GM18517 (cell line): Measurements from ENCODE around the gene CRACR2A.

Source experiments
- ATAC-seq: cut with Tn5 transposase; IDR thresholded peaks from one replicate; pipeline ENCODE4 v1.9.1; 2021; ENCODE audit warnings: mild to moderate bottlenecking, moderate library complexity; ENCODE audit not compliant: unreplicated experiment

The CRACR2A gene

GRCh38 chr12:3622822-3623690, 129.9 kb downstream of the CRACR2A start:
- ATAC-seq, result no peak

GRCh38 chr12:3622021-3622821, 130.7 kb downstream of the CRACR2A start:
- no peak for ATAC-seq

- ATAC-seq, result no peak
These were observed 132.1 kb downstream of the CRACR2A start for GRCh38 chr12:3620856-3621255.

- ATAC-seq, result no peak
These were observed 135.3 kb downstream of the CRACR2A start for GRCh38 chr12:3617565-3617964.

- no peak for ATAC-seq
These were observed 137.0 kb downstream of the CRACR2A start for GRCh38 chr12:3615862-3616261.

GRCh38 chr12:3614806-3615466, 138.0 kb downstream of the CRACR2A start:
- ATAC-seq, result no peak

- no peak for ATAC-seq
These were observed 139.1 kb downstream of the CRACR2A start for GRCh38 chr12:3613641-3614395.

- ATAC-seq, result no peak
These were observed 140.8 kb downstream of the CRACR2A start for GRCh38 chr12:3611860-3612703.

GRCh38 chr12:3607821-3608220, 145.1 kb downstream of the CRACR2A start:
- ATAC-seq, result no peak

GRCh38 chr12:3607039-3607720, 145.7 kb downstream of the CRACR2A start:
- no peak for ATAC-seq

GRCh38 chr12:3606128-3606527, 146.8 kb downstream of the CRACR2A start:
- ATAC-seq, result no peak

GRCh38 chr12:3605692-3606091, 147.2 kb downstream of the CRACR2A start:
- no peak for ATAC-seq

GRCh38 chr12:3604748-3605586, 147.9 kb downstream of the CRACR2A start:
- no peak for ATAC-seq

- ATAC-seq, result no peak
These were observed 148.6 kb downstream of the CRACR2A start for GRCh38 chr12:3604286-3604685.

- no peak for ATAC-seq
These were observed 149.3 kb downstream of the CRACR2A start for GRCh38 chr12:3603576-3603975.

- no peak for ATAC-seq
These were observed 150.4 kb downstream of the CRACR2A start for GRCh38 chr12:3602488-3602887.

- ATAC-seq, result no peak
These were observed 151.3 kb downstream of the CRACR2A start for GRCh38 chr12:3601461-3602150.

- ATAC-seq, result no peak
These were observed 152.0 kb downstream of the CRACR2A start for GRCh38 chr12:3600951-3601350.
